Pancreas (tissue), 10 donors: ENCODE measurements around the gene NOD2. TPM values are rescaled to one million over a fixed set of nuclear protein-coding genes. Genes with fewer than 3 reads are reported as not detected.

ENCODE experiments used
- ATAC-seq, 4 donors: fragments of 200-7000 bp; cut with Tn5 transposase; one replicate each; pipeline versions ENCODE4 v1.8.0 to v1.9.1; 2020; ENCODE audit warnings: mild to moderate bottlenecking in 4 of 4, moderate library complexity in 4 of 4
- DNase-seq, 6 donors: peaks; one replicate each; pipeline ENCODE4 v3.0.0-alpha.2; 2020
- FAIRE-seq: peaks from 2 replicates; lab custom pipeline; 2012; peaks lifted over from hg19 to GRCh38; lab: Jason Lieb, UNC
- H3K27ac ChIP-seq, 4 donors: fragments of 200-600 bp; sonication (generic); 1 replicate in 3 of 4; 2 replicates in 1 of 4; pipeline versions ENCODE4 v1.5.0 to v1.8.0; 2020
- H3K27me3 ChIP-seq, 4 donors: fragments of 200-600 bp; one replicate each; pipeline ENCODE4 v1.8.0; 2021
- H3K36me3 ChIP-seq, 3 donors: fragments of 200-600 bp; sonication (generic) in 1 of 3; one replicate each; pipeline versions ENCODE4 v1.5.0 to v1.8.0; 2020 to 2021
- H3K4me1 ChIP-seq, 3 donors: fragments of 200-600 bp; one replicate each; pipeline ENCODE4 v1.8.0; 2021
- H3K4me3 ChIP-seq, 4 donors: fragments of 200-600 bp; sonication (generic) in 2 of 4; one replicate each; pipeline versions ENCODE4 v1.5.0 to v1.8.0; 2020 to 2021
- H3K9me3 ChIP-seq, 4 donors: fragments of 200-600 bp; one replicate each; pipeline ENCODE4 v1.8.0; 2021
- CTCF ChIP-seq, 4 donors: fragments of 200-600 bp; sonication (generic) in 3 of 4; IDR thresholded peaks; one replicate each; pipeline versions ENCODE4 v1.5.0 to v1.8.0; 2021; ENCODE audit warnings: antibody characterized with exemption in 4 of 4
- WGBS, 2 donors: extraction: QIAGEN DNeasy Blood & Tissue Kit; methylation state at CpG; one replicate each; pipeline ENCODE4 v1.1.7; 2013; 5-methylcytosine and 5-hydroxymethylcytosine counted together
- intact Hi-C, 3 donors: fragments of 100-400 bp; cut with DNase I; formaldehyde crosslinking; loops; one replicate each; pipeline versions ENCODE4 v1.11.1 to v1.14.2; 2022
- polyA plus RNA-seq, 2 donors: library from polyadenylated mRNA; stranded (reverse); fragments of 200-250 nt; gene quantifications; one replicate each; pipeline ENCODE4 v1.2.3, GENCODE V29; 2013
- total RNA-seq, 6 donors: library from RNA; stranded (reverse); fragmentation: NEBNext Ultra II Directional in 4 of 6; extraction: Animal tissue kit (Norgen Biotek cat#: 25700) in 4 of 6; gene quantifications; one replicate each; pipeline versions ENCODE4 v1.2.1 to v1.2.4, GENCODE V29; 2021 to 2023
- donor health status: healthy with polysubstance abuse.
- donor health status: DM: no; HTN: no; CAD: no; lungs with moderate emphysema.
- donor health status: DM: no; HTN: no; CAD: no.
- donor health status: control.
- donor health status: control.
- donor health status: Bipolar disorder and iron deficiency.
- donor health status: DM: yes; HTN: yes; CAD: no.
- donor health status: DM: no; HTN: no; CAD: no.
- donor health status: DM: no; HTN: no; CAD: no.
- donor health status: DM: yes; HTN: yes; CAD: no.

NOD2 gene
- total and polyA plus RNA-seq, 8 donors, result 0.08 to 2.1 (median 0.27) TPM

- WGBS, 2 donors, result 52 to 53% methylated on average over 3 of the region's 3 CpGs
- Histone ChIP-seq H3K27ac (peak overlapping the region in 3 of 4 donors; percentile 22 to 64 (median 58)), H3K9me3 (no peaks in the 10 kb centered on the region), H3K36me3 (no peaks in the 10 kb centered on the region), H3K4me3 (peak overlapping the region in 2 of 4 donors; percentile 15 to 38), H3K27me3 (no peaks in the 10 kb centered on the region), H3K4me1 (peaks cover 18 to 31% (median 30%) of the 10 kb centered on the region in 3 donors)
- DNase-seq, result peak in 2 of 6 donors; percentile 34 to 50
- no peak for TF ChIP-seq CTCF (IDR thresholded peaks at IDR 0.05)
- intact Hi-C loops, result no loop called here
- ATAC-seq, result peak in 1 of 4 donors; percentile 1
- FAIRE-seq, result no peak
These were observed 37.8 kb upstream of the NOD2 start for GRCh38 chr16:50655558-50656055.

- ATAC-seq (peak; percentile 77 to 84 (median 81)), FAIRE-seq (no peak), DNase-seq (peak in 5 of 6 donors; percentile 82 to 92 (median 85))
- no peaks in the 10 kb centered on the region for H3K27me3 ChIP-seq
- H3K27ac ChIP-seq, result peak overlapping the region in 1 of 4 donors; percentile 34
- H3K4me1 ChIP-seq, result peaks cover 18 to 31% (median 30%) of the 10 kb centered on the region in 3 donors
- H3K4me3 ChIP-seq, result no peak overlapping the region
- no peaks in the 10 kb centered on the region for H3K9me3 ChIP-seq
- TF ChIP-seq CTCF (IDR thresholded peaks at IDR 0.05), result no peak
- WGBS, 2 donors, result 37 to 45% methylated on average over 5 of the region's 5 CpGs
- intact Hi-C loops, result no loop called here
- H3K36me3 ChIP-seq, result no peaks in the 10 kb centered on the region
These were observed 36.2 kb upstream of the NOD2 start for GRCh38 chr16:50657241-50657640.

GRCh38 chr16:50659806-50660205, 33.6 kb upstream of the NOD2 start:
- ATAC-seq, result no peak
- no peak for FAIRE-seq
- Histone ChIP-seq H3K36me3 (no peaks in the 10 kb centered on the region), H3K27me3 (no peaks in the 10 kb centered on the region), H3K27ac (no peak overlapping the region), H3K9me3 (no peaks in the 10 kb centered on the region), H3K4me1 (peaks cover 14 to 22% (median 20%) of the 10 kb centered on the region in 3 donors), H3K4me3 (no peak overlapping the region)
- intact Hi-C loops, result loop anchor here in 2 of 3 donors (5.0 to 10.0 kb wide), 3 partner anchors 115 to 278 kb away; partner anchors contain the start of gene NKD1 (in 1 of the 2)
- no peak for TF ChIP-seq CTCF (IDR thresholded peaks at IDR 0.05)
- no peak for DNase-seq
- WGBS, 2 donors, result 83 to 88% methylated on average over 5 of the region's 5 CpGs

- TF ChIP-seq CTCF (IDR thresholded peaks at IDR 0.05), result no peak
- Histone ChIP-seq H3K27ac (no peak overlapping the region), H3K36me3 (no peaks in the 10 kb centered on the region), H3K4me1 (peaks cover 3 to 6% (median 3%) of the 10 kb centered on the region in 3 donors), H3K4me3 (no peak overlapping the region), H3K9me3 (no peaks in the 10 kb centered on the region), H3K27me3 (no peaks in the 10 kb centered on the region)
- no peak for FAIRE-seq
- intact Hi-C loops, result loop anchor here in 2 of 3 donors (5.0 to 10.0 kb wide), 3 partner anchors 118 to 280 kb away; partner anchors contain the start of gene NKD1 (in 1 of the 2)
- 57 to 64% methylated on average over 10 of the region's 10 CpGs for WGBS, 2 donors
- DNase-seq, result no peak
- no peak for ATAC-seq
These were observed 31.0 kb upstream of the NOD2 start for GRCh38 chr16:50662306-50662940.
